ENCODE data around the gene TAF9B. TPM values are rescaled to one million over a fixed set of nuclear protein-coding genes. Genes with fewer than 3 reads are reported as not detected.
"Not testable (repeated sequence)": the region's sequence is repeated elsewhere in the genome, so short reads cannot be mapped to it uniquely, and the experiment has no call there.

TAF9B gene
- total RNA-seq, 1 experiment from 2014 or later, result 47.3 TPM

- no peak for DNase-seq (ENCODE audit: low read depth)
Measured at GRCh38 chrX:78116766-78117165, 22.7 kb downstream of the TAF9B start.

- no peak for DNase-seq (ENCODE audit: low read depth)
Measured at GRCh38 chrX:78116365-78116764, 23.1 kb downstream of the TAF9B start.

- DNase-seq (ENCODE audit: low read depth), result peak; percentile 41
Measured at GRCh38 chrX:78111140-78111931, 28.1 kb downstream of the TAF9B start.

- DNase-seq (ENCODE audit: low read depth), result no peak
Measured at GRCh38 chrX:78109458-78109857, 30.0 kb downstream of the TAF9B start.

GRCh38 chrX:78106651-78106986, 32.8 kb downstream of the TAF9B start:
- DNase-seq (ENCODE audit: low read depth), result no peak

- DNase-seq (ENCODE audit: low read depth), result peak; percentile 25
Measured at GRCh38 chrX:78105944-78106650, 33.4 kb downstream of the TAF9B start.

- peak; percentile 68 for DNase-seq (ENCODE audit: low read depth)
Measured at GRCh38 chrX:78104447-78105176, 34.8 kb downstream of the TAF9B start.

- DNase-seq (ENCODE audit: low read depth), result peak; percentile 98
Measured at GRCh38 chrX:78103623-78104446, 35.6 kb downstream of the TAF9B start, which contains the start of gene PGK1. Gene PGK1, plus strand, starts transcription at chrX:78104248. Its CDS starts 93 bp downstream, at chrX:78104341.

GRCh38 chrX:78103001-78103622, 36.3 kb downstream of the TAF9B start:
- DNase-seq (ENCODE audit: low read depth), result no peak

- DNase-seq (ENCODE audit: low read depth), result peak; percentile 50
Measured at GRCh38 chrX:78102091-78102490, 37.4 kb downstream of the TAF9B start.

GRCh38 chrX:78098108-78098507, 41.3 kb downstream of the TAF9B start:
- DNase-seq (ENCODE audit: low read depth), result no peak

- peak; percentile 71 for DNase-seq (ENCODE audit: low read depth)
Measured at GRCh38 chrX:78092296-78092695, 47.2 kb downstream of the TAF9B start.

GRCh38 chrX:78081413-78081812, 58.0 kb downstream of the TAF9B start:
- DNase-seq (ENCODE audit: low read depth), result not testable (repeated sequence)

Other genes starting within 250 kb of the TAF9B start
- gene MAGT1, start 244.2 kb downstream of the TAF9B start, total RNA-seq (2014; rRNA removed; shearing (Covaris generic)), result 130 and 164 TPM in 2 replicates
- 915 and 1,058 TPM in 2 replicates for gene COX7B, start 240.2 kb downstream of the TAF9B start, total RNA-seq (2014; rRNA removed; shearing (Covaris generic))
- gene ATP7A, start 229.0 kb downstream of the TAF9B start, total RNA-seq (2014; rRNA removed; shearing (Covaris generic)), result 14.1 and 15.0 TPM in 2 replicates
- not detected in 2 replicates for gene PGAM4, start 170.0 kb downstream of the TAF9B start, total RNA-seq (2014; rRNA removed; shearing (Covaris generic))
- 1,280 and 1,342 TPM in 2 replicates for gene PGK1, start 35.4 kb downstream of the TAF9B start, total RNA-seq (2014; rRNA removed; shearing (Covaris generic))
- gene CYSLTR1, start 188.0 kb upstream of the TAF9B start, total RNA-seq (2014; rRNA removed; shearing (Covaris generic)), result not detected in 2 replicates

All from RPMI7951 (cell line).